Measurements from ENCODE around the gene ZFP62.

GRCh38 chr5:180860887-180861822, at the start of gene ZFP62:
- TF ChIP-seq CTCF (conservative IDR thresholded peaks at IDR 0.05; ENCODE audit: low read depth, low read length): no peak
- TF ChIP-seq MAFK (IDR thresholded peaks at IDR 0.05; ENCODE audit: low read depth, low read length): no peak
- TF ChIP-seq CHD1 (IDR thresholded peaks at IDR 0.05; ENCODE audit: low read depth, low read length): no peak
- peak; percentile 43; the same call in 1 of the 2 replicates for TF ChIP-seq POLR2A (IDR thresholded peaks at IDR 0.05; ENCODE audit: low read depth, low read length)
- TF ChIP-seq BHLHE40 (IDR thresholded peaks at IDR 0.05; ENCODE audit: low read depth, low read length): no peak
- TF ChIP-seq CEBPB (IDR thresholded peaks at IDR 0.05; ENCODE audit: low read depth, low read length): no peak
- TF ChIP-seq RAD21 (IDR thresholded peaks at IDR 0.05; ENCODE audit: low read length): no peak
- TF ChIP-seq FOS (IDR thresholded peaks at IDR 0.05; ENCODE audit: low read depth, low read length): no peak
- TF ChIP-seq USF2 (IDR thresholded peaks at IDR 0.05; ENCODE audit: low read depth, low read length): 0 out of 2 replicates have a peak, but pooled peaks have one; percentile 5
- no peak for TF ChIP-seq RCOR1 (IDR thresholded peaks at IDR 0.05; ENCODE audit: insufficient replicate concordance, low read length)
- TF ChIP-seq RFX5 (IDR thresholded peaks at IDR 0.05; ENCODE audit: low read depth, low read length): no peak
- 0 out of 2 replicates have a peak, but pooled peaks have one; percentile 13 for TF ChIP-seq MXI1 (IDR thresholded peaks at IDR 0.05; ENCODE audit: borderline replicate concordance, low read depth, low read length)
- TF ChIP-seq, protein P1, sequence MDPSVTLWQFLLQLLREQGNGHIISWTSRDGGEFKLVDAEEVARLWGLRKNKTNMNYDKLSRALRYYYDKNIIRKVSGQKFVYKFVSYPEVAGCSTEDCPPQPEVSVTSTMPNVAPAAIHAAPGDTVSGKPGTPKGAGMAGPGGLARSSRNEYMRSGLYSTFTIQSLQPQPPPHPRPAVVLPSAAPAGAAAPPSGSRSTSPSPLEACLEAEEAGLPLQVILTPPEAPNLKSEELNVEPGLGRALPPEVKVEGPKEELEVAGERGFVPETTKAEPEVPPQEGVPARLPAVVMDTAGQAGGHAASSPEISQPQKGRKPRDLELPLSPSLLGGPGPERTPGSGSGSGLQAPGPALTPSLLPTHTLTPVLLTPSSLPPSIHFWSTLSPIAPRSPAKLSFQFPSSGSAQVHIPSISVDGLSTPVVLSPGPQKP (IDR thresholded peaks at IDR 0.05; ENCODE audit: borderline replicate concordance, low read depth, low read length): no peak
- TF ChIP-seq MAZ (IDR thresholded peaks at IDR 0.05; ENCODE audit: borderline replicate concordance, low read depth, low read length): peak; percentile 73

Measured in IMR-90 (cell line).